ENCODE data around the gene ZBTB1.
A peak's percentile ranks its signal among the peaks of the same experiment; 100 is the strongest.
"Not testable (repeated sequence)": the region's sequence is repeated elsewhere in the genome, so short reads cannot be mapped to it uniquely, and the experiment has no call there.

ZBTB1 gene

DNA sequence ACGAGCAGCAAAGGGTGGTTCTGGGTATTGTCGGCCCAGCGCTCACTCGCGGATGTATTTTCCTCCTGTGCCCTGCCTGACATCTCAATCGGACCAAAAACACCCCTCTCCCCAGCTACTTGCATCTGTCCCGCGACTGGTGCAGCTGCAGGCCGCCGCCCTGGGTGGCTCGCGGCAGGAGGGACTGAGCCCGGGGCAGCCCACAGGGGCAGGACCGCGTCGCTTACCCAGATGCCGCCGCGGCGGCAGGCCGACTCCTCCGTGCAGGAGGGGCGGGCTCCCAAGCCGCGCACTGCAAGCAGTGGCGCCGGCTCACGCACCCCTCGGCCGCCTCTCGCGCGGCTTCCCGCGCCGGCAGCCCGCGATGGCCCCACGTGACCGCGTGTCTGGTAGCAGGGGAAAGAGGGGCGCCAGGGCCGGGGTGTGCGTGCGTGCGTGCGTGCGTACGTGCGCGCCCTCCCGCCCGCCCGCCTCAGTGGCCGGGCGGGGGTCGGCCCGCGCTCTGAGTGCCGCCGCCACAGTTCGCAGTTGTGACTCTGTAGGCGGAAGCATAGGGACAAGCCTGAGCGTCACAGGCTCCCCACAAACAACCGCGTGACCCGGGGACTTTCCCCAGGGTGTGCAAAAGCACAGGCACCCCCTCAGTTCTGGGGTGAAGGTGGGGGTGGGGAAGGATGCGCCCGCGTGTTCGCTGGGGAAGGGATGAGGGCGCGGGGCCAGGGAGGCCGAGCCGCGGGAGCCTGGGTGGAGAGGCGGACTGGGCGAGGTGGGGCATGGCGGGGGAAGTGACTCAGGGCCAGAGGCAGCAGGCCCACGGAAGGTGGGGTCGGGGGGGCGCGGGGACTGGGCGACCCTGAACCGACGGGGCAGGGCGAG is 898 bp upstream of the ZBTB1 start, which contains the start of gene ZBTB25:
Gene ZBTB25, minus strand, starts transcription at position 405 of the 876 bp plus-strand sequence. CDS start 13,305 bp downstream, outside the sequence.
- DNase-seq (ENCODE audit: low read depth in 1 of 2, low spot score in 1 of 2): peak; percentile 84 to 97
- no peak for TF ChIP-seq JUND (IDR thresholded peaks at IDR 0.05; ENCODE audit: low read depth)
- in situ Hi-C loops (cut with HindIII; ENCODE audit: low pct_unique_long_range_greater_than_20kb, low sequenced_read_pairs): no loop called here

DNA sequence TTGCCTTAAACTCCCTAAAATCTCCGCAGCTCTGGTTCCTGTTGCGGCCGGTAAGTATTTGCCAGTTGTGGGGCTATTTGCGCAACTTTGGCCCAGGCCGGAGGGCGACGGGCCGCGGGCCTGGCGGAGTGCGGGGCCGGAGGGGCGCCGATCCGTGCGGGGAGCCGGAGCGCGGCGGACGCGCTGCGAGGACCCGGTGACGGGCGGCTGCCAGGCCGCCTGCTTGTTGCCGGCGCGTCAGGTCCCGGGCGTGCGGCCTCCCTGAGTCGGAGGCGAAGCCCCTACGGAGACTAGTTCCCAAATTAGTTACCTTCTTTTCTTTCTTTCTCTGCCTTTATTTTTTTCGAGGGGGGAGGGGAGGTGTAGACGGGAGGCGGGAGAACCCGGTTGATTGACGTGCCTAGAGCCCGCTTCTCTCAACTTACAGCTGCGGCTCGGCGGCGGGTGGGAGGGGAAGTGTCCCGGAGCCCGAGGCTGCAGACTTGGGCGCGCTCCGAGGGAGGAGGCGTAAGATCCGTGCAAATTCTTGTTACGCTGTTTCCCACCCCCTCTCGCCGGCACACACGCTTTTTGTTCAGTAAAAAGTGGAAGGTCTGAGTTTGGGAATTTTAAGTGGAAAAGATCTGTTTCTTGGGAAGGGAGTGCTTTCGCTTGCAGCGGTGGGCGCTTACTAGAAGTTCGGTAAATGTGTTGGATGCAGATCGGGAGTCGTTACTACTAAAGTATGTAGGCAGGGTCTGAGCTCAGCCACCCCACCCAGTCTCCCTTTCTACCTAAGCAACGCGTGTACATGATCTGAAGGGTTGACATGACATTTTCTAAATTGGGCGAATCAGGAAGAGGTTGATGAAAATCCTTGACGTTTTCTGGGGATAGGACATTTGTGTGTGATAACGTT is 576 bp downstream of the ZBTB1 start:
- DNase-seq (ENCODE audit: low read depth in 1 of 2, low spot score in 1 of 2): peak; percentile 71 to 94
- in situ Hi-C loops (cut with HindIII; ENCODE audit: low pct_unique_long_range_greater_than_20kb, low sequenced_read_pairs): no loop called here

DNA sequence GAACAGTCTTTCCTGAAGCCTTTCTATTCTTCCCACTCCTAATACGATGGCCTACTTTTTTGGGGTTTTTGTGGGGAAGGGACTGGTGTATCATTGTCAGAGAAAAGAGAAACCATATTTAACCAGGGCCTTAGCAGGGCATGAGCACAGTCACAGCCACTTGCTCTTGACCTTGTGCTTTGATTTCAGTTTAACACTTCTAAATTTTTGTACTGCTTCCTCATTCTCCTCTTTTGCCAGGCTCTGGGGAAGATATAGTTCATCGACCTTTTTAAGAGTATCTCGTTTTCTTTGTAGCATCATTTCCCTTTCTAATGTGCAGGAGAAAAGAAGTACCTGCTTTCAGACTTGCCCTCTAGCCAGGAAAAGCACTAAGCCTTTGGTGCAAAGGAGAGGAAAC is 2.2 kb downstream of the ZBTB1 start:
- DNase-seq (ENCODE audit: low read depth in 1 of 2, low spot score in 1 of 2): no peak
- no peak for TF ChIP-seq JUND (IDR thresholded peaks at IDR 0.05; ENCODE audit: low read depth)
- in situ Hi-C loops (cut with HindIII; ENCODE audit: low pct_unique_long_range_greater_than_20kb, low sequenced_read_pairs): no loop called here

More for the DNA sequence above, 576 bp downstream of the ZBTB1 start:
- TF ChIP-seq JUND (IDR thresholded peaks at IDR 0.05; ENCODE audit: low read depth): no peak

DNA sequence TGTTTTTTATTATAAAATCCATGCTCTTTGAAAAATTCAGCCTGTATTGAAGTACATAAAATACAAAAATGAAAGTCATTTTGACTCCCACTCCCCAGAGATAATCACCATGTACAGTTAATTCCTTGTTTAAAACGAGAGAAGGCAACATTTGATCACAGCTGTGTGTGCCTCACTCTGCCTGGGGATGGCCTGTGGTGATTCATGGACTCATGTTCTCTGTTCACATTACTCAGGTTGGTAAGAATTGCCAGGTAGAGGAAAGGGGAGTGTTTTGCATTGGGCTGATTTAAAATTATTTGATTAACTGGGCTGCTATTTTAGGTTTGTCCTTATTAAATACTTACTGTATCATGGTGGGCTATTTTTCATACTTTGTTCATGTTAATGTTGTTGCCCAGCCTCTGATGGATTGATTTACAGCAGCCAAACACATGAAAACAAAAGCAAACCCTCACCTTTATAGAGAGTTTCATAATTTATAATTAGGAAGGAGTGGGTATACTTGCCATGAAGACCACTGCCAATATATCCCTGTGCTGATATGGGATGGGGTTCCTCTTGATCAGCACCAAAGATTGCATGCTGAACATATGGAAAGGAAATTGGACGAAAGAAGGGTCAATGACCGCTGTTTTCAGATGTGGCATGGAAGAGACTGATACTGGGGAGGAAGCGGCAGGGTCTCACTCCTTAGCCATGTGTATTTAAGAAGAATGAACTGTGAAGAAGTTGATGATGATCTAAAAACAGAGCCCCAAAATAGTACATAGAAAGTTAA is 3.0 kb downstream of the ZBTB1 start:
- no peak for DNase-seq (ENCODE audit: low read depth in 1 of 2, low spot score in 1 of 2)
- TF ChIP-seq JUND (IDR thresholded peaks at IDR 0.05; ENCODE audit: low read depth): no peak

DNA sequence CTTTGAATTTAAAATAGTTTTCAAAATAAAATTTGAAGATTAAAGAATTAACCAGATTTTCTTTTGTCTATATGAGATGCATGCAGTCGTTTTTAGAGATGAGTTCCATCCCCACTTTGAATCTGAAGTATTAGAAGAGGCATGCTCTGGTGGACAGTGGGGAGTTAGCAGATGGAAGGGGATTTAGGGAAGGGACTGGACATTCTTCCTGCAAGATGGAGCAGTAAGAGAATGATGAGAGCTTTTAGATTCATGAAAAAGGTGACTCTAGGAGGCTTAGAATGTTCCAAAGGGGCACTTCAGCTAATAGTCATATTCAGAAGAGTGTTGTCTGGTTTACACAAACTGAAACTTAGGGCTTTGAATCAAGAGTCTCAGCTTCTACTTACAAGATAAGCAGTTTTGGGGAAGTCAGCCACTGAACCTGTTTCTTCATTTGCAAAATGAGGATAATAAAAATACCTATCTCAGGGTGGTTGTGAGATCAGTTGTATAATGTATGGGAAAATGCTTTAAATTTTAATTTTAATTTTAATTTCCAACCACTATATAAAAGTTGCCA is 3.7 kb downstream of the ZBTB1 start:
- in situ Hi-C loops (cut with HindIII; ENCODE audit: low pct_unique_long_range_greater_than_20kb, low sequenced_read_pairs): no loop called here
- no peak for DNase-seq (ENCODE audit: low read depth in 1 of 2, low spot score in 1 of 2)
- TF ChIP-seq JUND (IDR thresholded peaks at IDR 0.05; ENCODE audit: low read depth): no peak

More for the DNA sequence above, 3.0 kb downstream of the ZBTB1 start:
- in situ Hi-C loops (cut with HindIII; ENCODE audit: low pct_unique_long_range_greater_than_20kb, low sequenced_read_pairs): no loop called here

DNA sequence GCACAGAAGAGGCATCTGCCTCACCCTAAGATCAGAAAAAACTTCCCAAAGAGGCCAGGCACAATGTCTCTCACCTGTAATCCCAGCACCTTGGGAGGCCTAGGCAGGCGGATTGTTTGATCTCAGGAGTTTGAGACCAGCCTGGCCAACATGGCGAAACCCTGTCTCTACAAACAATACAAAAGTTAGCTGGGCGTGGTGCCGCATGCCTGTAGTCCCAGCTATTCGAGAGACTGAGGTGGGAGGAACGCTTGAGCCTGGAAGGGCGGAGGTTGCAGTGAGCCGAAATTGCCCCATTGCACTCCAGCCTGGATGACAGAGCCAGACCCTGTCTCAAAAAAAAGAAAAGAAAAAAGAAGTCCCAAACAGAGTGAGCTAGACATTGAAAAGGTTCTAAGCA is 4.5 kb downstream of the ZBTB1 start:
- no peak for TF ChIP-seq JUND (IDR thresholded peaks at IDR 0.05; ENCODE audit: low read depth)
- DNase-seq (ENCODE audit: low read depth in 1 of 2, low spot score in 1 of 2): no peak
- in situ Hi-C loops (cut with HindIII; ENCODE audit: low pct_unique_long_range_greater_than_20kb, low sequenced_read_pairs): no loop called here

DNA sequence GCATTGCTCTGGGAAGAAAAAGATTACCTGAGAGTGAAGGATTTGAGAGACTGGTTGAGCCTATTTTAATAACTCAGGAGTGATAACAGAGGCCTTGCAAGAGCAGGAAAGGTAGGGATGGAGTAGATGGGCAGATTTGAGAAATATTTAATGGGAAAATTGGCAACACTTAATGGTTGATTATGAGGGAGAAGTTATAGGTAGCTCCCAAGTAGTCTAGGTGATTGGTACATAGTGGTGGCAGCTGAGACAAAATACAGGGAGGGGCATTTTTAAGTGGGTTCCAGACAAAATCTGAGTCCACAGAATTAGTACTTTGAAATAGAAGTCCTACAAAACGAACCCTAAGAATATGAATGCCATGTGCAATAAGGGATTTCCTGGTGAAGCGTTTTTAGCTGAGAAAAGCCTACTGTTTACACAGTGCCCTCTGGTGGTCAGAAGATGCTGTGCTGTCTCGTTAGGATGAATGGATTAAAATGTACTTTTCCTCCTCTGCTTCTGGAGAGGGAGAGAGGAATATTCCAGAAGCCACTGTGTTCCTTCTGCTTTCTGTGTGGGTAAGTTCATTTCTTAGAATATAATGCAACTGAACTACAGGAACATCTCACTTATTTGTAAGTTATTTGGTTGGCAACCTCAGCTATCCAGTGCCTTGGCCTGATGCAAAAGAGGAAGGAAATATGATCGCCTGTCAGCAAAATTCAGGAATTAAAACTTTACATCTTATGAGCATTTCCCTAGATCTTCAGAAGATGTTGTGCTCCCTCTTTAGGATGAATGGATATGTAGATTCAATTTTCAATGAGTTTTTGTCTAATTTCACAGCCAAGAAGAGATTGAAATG is 6.5 kb downstream of the ZBTB1 start:
- TF ChIP-seq JUND (IDR thresholded peaks at IDR 0.05; ENCODE audit: low read depth): no peak
- DNase-seq (ENCODE audit: low read depth in 1 of 2, low spot score in 1 of 2): peak; percentile 29 to 82
- in situ Hi-C loops (cut with HindIII; ENCODE audit: low pct_unique_long_range_greater_than_20kb, low sequenced_read_pairs): no loop called here

DNA sequence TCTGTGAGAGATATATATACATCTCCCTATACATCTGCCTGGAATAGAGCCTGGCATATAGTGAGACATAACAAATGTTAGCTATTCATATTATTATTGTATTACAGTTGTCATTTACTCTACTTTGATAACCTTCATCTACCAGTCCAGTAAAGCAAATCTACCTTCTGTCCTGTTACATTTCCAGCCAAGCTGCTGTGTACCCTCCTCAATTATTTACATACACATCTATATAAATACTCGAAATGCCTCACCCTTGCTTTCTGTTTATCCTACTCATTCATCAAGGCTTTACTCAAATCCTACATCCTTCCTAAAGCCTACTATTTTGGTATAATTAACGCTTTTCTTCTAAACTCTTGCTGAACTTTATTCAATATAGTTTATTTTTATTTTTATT is 8.7 kb downstream of the ZBTB1 start:
- DNase-seq (ENCODE audit: low read depth in 1 of 2, low spot score in 1 of 2): no peak
- TF ChIP-seq JUND (IDR thresholded peaks at IDR 0.05; ENCODE audit: low read depth): no peak
- in situ Hi-C loops (cut with HindIII; ENCODE audit: low pct_unique_long_range_greater_than_20kb, low sequenced_read_pairs): no loop called here

DNA sequence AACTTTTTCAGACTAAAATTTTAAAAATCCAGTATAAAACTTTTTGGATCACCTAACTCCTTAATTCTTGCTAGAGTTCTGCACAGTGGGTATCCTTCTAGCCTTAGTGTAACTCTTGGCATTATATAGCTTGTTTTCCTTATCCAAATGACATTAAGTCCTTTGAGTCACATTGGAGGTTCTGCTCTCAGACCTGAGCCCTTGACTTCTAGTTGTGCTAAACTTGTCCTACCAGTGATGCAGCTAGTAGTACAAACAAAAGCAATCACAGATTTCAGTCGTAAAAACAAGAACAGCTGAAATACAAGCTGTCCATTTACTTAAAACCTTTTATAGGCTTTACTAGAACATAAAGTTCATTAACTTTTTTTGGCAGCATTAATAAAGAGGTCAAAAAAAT is 10.5 kb downstream of the ZBTB1 start:
- in situ Hi-C loops (cut with HindIII; ENCODE audit: low pct_unique_long_range_greater_than_20kb, low sequenced_read_pairs): no loop called here
- DNase-seq (ENCODE audit: low read depth in 1 of 2, low spot score in 1 of 2): peak in 1 of 2 experiments; percentile 59
- no peak for TF ChIP-seq JUND (IDR thresholded peaks at IDR 0.05; ENCODE audit: low read depth)

DNA sequence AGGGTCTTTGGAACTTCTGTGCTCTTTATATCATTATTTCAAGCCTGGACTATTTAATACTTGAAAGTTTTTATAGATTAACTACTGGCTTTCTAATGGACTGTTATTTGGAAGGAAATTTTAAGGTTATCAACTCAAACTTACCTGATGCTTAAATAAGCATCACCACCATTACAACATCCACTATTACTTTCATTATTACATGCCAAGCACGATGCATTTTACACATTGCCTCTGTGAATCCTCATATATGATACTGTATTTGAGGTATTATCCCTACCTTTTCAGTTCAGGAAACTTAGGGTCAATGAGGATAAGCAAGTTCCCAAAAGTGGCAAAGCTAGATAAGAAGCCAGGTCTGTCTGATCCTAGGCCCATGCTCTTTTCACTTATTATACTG is 12.4 kb downstream of the ZBTB1 start:
- no peak for TF ChIP-seq JUND (IDR thresholded peaks at IDR 0.05; ENCODE audit: low read depth)
- DNase-seq (ENCODE audit: low read depth in 1 of 2, low spot score in 1 of 2): no peak
- in situ Hi-C loops (cut with HindIII; ENCODE audit: low pct_unique_long_range_greater_than_20kb, low sequenced_read_pairs): no loop called here

DNA sequence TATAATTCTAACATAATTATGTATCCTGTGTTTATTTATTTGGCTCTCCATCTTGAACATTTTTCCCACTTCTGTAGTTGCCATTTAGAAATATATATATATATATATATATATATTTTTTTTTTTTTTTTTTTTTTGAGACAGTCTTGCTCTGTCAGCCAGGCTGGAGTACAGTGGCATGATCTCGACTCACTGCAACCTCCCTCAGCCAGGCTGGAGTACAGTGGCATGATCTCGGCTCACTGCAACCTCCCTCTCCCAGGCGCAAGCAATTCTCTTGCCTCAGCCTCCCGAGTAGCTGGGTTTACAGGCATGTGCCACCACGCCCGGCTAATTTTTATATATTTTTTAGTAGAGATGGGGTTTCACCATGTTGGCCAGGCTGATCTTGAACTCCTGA is 13.1 kb downstream of the ZBTB1 start:
- DNase-seq (ENCODE audit: low read depth in 1 of 2, low spot score in 1 of 2); in situ Hi-C loops (cut with HindIII; ENCODE audit: low pct_unique_long_range_greater_than_20kb, low sequenced_read_pairs): not testable (repeated sequence)

All from T47D (cell line).